B cell (primary cell): ENCODE measurements around the gene SLC38A1.

Experiments
- EZH2 ChIP-seq: IDR thresholded peaks from 2 replicates; pipeline ENCODE4 v1.6.1; 2012; ENCODE audit warnings: borderline replicate concordance, low read depth, mild to moderate bottlenecking, moderate library complexity, low read length; ENCODE audit not compliant: insufficient read depth, poor library complexity, severe bottlenecking
- TF ChIP-seq, protein P1 (sequence below): fragments of 200-600 bp; IDR thresholded peaks from one replicate; pipeline ENCODE4 v1.8.0; 2022; ENCODE audit warnings: antibody characterized with exemption, mild to moderate bottlenecking

DNA sequence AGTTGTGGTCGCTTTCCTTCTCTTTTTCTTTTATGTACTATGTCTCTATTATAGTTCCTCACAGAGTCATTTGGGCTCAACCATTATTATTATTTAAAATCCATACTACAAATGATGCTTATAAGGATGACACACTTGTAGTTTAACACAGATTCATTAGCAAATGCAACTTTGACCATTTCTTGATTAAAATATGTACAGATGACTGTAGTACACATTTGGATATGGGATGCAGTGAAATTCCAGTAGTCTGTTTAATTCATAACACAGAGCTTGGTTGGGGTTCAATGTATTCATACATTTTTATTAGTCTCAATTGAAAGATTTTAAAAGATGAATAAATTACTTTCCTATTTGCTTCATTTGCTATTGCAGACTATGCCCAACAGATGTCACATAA lies 30.0 kb downstream of the SLC38A1 start:
- TF ChIP-seq, protein P1, sequence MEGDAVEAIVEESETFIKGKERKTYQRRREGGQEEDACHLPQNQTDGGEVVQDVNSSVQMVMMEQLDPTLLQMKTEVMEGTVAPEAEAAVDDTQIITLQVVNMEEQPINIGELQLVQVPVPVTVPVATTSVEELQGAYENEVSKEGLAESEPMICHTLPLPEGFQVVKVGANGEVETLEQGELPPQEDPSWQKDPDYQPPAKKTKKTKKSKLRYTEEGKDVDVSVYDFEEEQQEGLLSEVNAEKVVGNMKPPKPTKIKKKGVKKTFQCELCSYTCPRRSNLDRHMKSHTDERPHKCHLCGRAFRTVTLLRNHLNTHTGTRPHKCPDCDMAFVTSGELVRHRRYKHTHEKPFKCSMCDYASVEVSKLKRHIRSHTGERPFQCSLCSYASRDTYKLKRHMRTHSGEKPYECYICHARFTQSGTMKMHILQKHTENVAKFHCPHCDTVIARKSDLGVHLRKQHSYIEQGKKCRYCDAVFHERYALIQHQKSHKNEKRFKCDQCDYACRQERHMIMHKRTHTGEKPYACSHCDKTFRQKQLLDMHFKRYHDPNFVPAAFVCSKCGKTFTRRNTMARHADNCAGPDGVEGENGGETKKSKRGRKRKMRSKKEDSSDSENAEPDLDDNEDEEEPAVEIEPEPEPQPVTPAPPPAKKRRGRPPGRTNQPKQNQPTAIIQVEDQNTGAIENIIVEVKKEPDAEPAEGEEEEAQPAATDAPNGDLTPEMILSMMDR, result no peak
- TF ChIP-seq EZH2, result no peak
